Activated CD4-positive, alpha-beta T cell treated with anti-CD3 and anti-CD28 coated beads, Interleukin-2, Interleukin-6, amounts not matched to agents 100 ng/mL and 50 ng/mL, durations not matched to agents 16 hours and 8 hours (primary cell): ENCODE measurements around the gene SPG7.
"Not testable (repeated sequence)": the region's sequence is repeated elsewhere in the genome, so short reads cannot be mapped to it uniquely, and the experiment has no call there.

Source experiments
- DNase-seq: peaks from one replicate; pipeline ENCODE4 v3.0.0-alpha.2; 2020

The SPG7 gene

GRCh38 chr16:89565506-89566372 lies 57.5 kb downstream of the SPG7 start:
- DNase-seq = peak; percentile 83

GRCh38 chr16:89567656-89568594 lies 59.7 kb downstream of the SPG7 start:
- DNase-seq = no peak

DNA sequence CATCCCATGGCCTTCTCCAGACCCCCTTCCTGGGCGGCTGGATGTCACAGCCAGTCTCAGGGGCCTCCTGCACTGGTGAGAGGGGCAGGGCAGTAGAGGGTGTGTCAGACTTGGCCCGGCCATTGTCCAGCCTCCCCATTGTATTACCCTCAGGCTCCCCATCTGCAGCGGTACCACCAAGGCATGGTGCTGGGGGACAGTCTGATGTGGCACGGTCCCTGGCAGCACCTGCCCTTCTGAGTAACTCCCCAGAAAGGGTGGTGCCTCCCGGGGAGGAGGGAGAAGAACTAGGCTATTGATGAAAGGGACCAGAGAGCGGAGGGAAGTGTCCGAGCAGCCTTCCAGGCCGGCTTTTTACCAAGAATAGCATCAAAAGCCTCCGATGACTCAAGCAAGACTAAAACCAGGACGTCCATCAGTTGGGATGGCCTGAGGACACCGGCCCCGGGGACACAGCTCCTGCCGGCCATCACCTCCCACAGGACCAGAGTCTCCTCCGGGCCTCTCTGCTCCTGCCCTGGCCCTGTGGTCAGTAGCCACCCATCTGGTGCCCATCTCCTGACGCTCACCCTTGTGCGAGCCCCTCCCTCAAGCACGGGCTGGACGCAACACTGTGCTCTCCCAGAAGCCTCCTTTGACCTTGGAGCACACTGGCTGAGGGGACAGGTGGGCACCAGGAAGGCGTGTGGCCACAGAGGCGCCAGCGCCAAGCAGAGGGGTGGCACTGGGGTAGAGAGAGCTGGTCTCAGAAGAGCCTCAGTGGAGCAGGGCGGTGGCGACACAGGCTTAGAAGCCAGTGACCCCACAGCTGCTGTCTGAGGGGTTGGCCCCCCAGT lies 61.5 kb downstream of the SPG7 start:
- DNase-seq = no peak

- no peak for DNase-seq
Measured at GRCh38 chr16:89570342-89570923, 62.2 kb downstream of the SPG7 start.

DNA sequence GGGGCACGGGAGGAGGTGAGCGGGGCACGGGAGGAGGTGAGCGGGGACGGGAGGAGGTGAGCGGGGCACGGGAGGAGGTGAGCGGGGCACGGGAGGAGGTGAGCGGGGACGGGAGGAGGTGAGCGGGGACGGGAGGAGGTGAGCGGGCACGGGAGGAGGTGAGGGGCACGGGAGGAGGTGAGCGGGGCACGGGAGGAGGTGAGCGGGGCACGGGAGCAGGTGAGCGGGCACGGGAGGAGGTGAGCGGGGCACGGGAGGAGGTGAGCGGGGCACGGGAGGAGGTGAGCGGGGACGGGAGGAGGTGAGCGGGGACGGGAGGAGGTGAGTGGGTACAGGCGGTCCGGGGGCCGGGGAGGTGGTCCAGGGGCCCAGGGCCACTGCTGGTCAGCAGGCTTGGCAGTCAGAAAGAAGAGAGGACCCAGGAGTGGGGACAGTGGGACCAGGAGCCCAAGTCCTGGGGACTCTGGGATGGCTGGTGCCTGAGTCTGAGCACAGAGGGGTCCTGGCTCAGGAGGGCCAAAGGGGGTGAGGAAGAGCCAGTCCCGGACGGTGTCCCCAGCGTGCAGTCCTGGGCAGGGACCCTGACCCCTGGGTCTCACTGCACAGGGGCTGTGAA lies 62.9 kb downstream of the SPG7 start:
- DNase-seq = not testable (repeated sequence)

- DNase-seq = no peak
Measured at GRCh38 chr16:89571636-89572035, 63.4 kb downstream of the SPG7 start.

DNA sequence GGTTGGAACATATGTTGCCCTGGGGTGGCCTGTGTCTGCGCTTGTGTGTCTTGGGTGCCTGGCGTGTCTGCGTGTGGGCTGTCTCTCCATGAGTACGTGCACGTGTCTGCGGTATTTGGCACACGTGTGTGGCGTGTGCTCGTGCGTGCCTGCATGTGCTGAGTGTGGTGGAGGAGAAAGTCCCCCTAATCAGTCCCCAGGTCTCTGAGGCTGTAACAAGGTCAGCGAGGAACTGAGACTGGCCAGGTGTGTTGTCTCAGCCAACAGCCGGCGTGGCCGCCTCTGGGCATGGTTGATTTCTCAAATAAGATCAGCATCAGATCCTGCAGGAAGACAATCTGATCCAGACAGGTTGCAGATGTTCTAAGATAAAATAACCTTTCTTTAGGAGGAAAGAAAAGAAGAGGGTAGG lies 63.9 kb downstream of the SPG7 start:
- no peak for DNase-seq

- no peak for DNase-seq
Measured at GRCh38 chr16:89572485-89573205, 64.4 kb downstream of the SPG7 start.

GRCh38 chr16:89573826-89574680 lies 65.8 kb downstream of the SPG7 start:
- no peak for DNase-seq

DNA sequence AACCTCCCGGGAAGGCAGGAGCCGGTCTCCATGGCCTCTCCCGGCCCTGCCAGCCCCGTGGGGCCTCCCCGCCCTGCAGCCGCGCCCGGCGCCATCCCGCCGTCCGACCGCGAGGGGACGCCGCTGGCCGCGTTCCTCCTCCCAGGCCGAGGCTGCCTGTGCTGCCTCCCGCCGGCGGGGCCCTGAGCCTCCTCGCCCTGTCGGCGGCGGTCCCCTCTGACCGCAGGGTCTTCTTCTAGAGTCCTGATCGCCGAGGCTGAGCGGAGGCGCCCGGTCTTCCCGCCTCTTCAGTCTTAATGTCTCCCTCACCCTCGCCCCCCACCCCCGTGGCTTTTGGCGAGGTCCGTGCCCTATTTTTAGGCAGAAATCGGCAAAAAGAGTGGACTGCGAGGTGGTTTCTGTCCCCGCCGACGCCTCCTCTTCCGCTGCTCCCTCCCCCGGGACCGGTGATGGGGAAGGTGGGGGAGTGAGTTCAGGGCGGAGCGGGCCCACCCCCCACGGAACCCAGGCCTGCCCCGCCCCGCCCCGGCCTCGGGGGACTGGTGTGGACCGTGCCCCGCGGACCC lies 66.6 kb downstream of the SPG7 start:
- peak; percentile 71 for DNase-seq

DNA sequence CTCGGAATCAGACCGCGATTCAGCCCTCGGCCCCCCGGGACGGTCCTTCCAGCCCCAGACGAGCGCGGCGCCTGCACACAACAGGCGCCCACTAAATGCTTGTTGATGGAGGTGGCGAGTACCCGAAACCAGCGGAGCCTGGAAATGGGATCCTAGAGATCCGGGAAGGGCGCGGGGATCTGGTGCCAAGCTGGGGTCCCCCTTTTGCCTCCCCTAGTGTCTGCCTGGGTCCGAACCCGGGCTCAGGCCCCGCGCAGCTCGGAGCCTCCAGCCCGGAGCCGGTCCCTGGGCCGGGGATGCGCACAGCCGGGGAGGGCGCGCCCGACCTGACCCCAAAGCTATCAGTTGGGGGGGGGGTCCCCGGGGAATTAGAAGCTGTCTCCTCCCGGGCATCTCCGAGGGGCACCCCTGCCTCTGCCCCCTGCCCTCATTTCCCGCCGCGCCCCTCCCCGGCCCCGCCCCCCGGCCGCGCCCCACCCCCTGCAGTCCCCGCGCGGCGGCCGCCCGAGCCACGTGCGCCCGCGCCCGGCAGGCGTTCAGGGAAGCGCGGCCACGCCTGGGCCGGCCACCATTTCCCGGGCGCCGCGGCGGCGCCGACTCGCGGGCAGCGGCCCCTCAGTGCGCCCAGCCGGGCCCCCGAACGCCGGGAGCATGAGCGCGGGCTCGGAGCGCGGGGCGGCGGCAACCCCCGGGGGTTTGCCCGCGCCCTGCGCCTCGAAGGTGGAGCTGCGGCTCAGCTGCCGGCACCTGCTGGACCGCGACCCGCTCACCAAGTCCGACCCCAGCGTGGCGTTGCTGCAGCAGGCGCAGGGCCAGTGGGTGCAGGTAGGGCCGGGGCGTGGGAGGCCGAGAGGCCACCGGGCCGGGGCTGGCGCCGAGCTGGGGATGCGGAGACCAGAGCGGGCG lies 67.3 kb downstream of the SPG7 start, which contains the start of gene CPNE7:
Gene CPNE7, plus strand, starts transcription at position 512 of the 906 bp plus-strand sequence. Its CDS starts 140 bp downstream, at position 652.
- DNase-seq = no peak

DNA sequence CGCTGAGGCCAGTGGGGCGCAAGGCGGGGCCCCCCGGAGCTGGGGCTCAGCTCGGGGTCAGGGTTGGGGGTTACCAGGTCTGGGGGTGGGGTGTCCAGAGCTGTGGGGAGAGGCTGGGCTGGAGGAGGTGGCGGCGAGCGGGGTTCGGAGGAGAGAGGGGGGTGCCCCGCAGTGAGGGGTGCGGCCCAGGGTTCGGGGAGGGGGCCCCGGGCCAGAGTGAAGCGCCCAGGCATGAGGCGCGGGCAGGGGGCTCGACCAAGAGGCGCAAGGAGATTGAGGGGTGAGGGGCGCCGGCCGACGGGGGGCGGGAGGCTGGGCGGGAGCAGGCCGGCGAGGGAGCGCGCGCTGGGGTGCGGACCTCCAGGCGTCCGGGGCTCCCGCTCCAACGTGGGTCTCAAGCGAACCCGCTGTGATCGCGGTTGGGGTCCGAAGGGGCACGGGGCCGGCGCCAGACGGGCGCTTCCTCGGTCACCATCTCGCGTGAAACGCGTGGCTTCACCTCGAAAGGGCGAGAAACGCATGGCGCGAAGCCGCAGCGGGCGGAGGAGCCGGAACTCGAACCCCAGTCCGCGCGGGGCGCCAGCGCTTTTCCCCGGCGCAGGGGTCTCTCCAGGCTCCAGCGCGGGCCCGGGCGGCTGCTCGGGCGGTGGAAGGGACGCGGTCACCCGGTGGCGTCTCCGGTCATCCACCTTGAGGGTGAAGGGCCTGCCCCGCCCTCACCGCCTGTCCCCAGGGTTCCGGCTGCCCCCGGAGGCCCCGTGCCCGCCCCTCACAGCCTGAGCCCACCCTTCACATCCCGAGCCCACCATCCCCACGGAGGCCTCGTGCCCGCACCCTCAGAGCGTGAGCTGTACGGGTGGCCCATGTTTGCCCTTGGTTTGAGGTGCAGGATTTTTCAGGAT lies 68.2 kb downstream of the SPG7 start:
- DNase-seq = no peak

- no peak for DNase-seq
Measured at GRCh38 chr16:89577055-89577759, 69.0 kb downstream of the SPG7 start.

- DNase-seq = no peak
Measured at GRCh38 chr16:89579351-89579750, 71.1 kb downstream of the SPG7 start.

DNA sequence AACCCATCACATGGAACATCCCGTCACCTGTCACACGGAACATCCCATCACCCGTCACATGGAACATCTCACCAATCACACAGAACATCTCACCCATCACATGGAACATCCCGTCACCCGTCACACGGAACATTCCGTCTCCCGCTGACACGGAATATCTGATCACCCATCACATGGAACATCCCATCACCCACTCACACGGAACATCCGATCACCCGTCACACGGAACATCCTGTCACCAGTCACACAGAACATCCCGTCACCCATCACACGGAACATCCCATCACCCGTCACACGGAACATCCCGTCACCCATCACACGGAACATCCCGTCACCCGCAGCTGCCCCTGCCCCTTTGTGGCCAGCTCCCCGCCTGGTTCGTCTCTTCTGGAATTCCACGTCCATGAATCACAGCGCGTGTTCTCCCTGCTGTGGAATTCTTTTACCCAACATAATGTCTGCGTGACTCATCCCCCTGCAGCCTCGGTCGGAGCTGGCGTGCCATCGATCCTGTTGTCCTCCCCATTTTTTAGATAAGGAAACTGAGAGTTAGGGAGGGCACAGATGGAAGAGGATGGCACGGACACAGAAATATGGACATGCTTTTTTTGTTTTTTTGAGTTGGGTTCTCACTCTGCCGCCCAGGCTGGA lies 73.0 kb downstream of the SPG7 start:
- no peak for DNase-seq

GRCh38 chr16:89581861-89582563 lies 73.8 kb downstream of the SPG7 start:
- no peak for DNase-seq
